ENCODE results near the gene NANS. TPM values are rescaled to one million over a fixed set of nuclear protein-coding genes. Genes with fewer than 3 reads are reported as not detected.

NANS gene
- total RNA-seq, 1 experiment from 2014 or later, result 57.9 TPM

GRCh38 chr9:98050351-98050750 is 6.2 kb upstream of the NANS start:
- peaks cover 28% of the 10 kb centered on the region for H3K27me3 Mint-ChIP-seq (ENCODE audit: low read depth)
- H3K9me3 Mint-ChIP-seq, result no peaks in the 10 kb centered on the region
- H3K27ac Mint-ChIP-seq, result no peak overlapping the region
- DNase-seq (ENCODE audit: low spot score) (no peak), ATAC-seq (no peak)
- H3K4me1 Mint-ChIP-seq, result no peaks in the 10 kb centered on the region
- no peak overlapping the region for H3K4me3 Mint-ChIP-seq
- H3K36me3 Mint-ChIP-seq, result no peaks in the 10 kb centered on the region
- TF ChIP-seq GRHL2 (CRISPR knock-in tag; IDR thresholded peaks at IDR 0.05; ENCODE audit: insufficient replicate concordance, severe bottlenecking) (no peak), FOXP4 (CRISPR knock-in tag; IDR thresholded peaks at IDR 0.05) (no peak), RELA (CRISPR knock-in tag; IDR thresholded peaks at IDR 0.05; ENCODE audit: borderline replicate concordance) (no peak), ATF6 (CRISPR knock-in tag; IDR thresholded peaks at IDR 0.05) (no peak), ZNF423 (CRISPR knock-in tag; IDR thresholded peaks at IDR 0.05) (no peak), NR3C1 (CRISPR knock-in tag; conservative IDR thresholded peaks at IDR 0.05; ENCODE audit: low read depth) (no peak), SOX15 (CRISPR knock-in tag; IDR thresholded peaks at IDR 0.05) (no peak), HMGA2 (CRISPR knock-in tag; IDR thresholded peaks at IDR 0.05) (no peak), MXD4 (CRISPR knock-in tag; IDR thresholded peaks at IDR 0.05; ENCODE audit: borderline replicate concordance) (no peak), NR1H2 (CRISPR knock-in tag; IDR thresholded peaks at IDR 0.05) (no peak), ESRRA (CRISPR knock-in tag; IDR thresholded peaks at IDR 0.05; ENCODE audit: borderline replicate concordance) (no peak), CREB1 (CRISPR knock-in tag; IDR thresholded peaks at IDR 0.05) (no peak), ZNF532 (CRISPR knock-in tag; IDR thresholded peaks at IDR 0.05; ENCODE audit: borderline replicate concordance) (no peak), KAT7 (CRISPR knock-in tag; IDR thresholded peaks at IDR 0.05; ENCODE audit: borderline replicate concordance) (no peak), ZNF232 (CRISPR knock-in tag; IDR thresholded peaks at IDR 0.05) (no peak), NFYB (CRISPR knock-in tag; conservative IDR thresholded peaks at IDR 0.05; ENCODE audit: low read depth) (no peak)
- TF ChIP-seq, protein P1, sequence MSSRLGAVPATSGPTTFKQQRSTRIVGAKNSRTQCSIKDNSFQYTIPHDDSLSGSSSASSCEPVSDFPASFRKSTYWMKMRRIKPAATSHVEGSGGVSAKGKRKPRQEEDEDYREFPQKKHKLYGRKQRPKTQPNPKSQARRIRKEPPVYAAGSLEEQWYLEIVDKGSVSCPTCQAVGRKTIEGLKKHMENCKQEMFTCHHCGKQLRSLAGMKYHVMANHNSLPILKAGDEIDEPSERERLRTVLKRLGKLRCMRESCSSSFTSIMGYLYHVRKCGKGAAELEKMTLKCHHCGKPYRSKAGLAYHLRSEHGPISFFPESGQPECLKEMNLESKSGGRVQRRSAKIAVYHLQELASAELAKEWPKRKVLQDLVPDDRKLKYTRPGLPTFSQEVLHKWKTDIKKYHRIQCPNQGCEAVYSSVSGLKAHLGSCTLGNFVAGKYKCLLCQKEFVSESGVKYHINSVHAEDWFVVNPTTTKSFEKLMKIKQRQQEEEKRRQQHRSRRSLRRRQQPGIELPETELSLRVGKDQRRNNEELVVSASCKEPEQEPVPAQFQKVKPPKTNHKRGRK (CRISPR knock-in tag; IDR thresholded peaks at IDR 0.05; ENCODE audit: borderline replicate concordance), result no peak
- TF ChIP-seq, protein P2, sequence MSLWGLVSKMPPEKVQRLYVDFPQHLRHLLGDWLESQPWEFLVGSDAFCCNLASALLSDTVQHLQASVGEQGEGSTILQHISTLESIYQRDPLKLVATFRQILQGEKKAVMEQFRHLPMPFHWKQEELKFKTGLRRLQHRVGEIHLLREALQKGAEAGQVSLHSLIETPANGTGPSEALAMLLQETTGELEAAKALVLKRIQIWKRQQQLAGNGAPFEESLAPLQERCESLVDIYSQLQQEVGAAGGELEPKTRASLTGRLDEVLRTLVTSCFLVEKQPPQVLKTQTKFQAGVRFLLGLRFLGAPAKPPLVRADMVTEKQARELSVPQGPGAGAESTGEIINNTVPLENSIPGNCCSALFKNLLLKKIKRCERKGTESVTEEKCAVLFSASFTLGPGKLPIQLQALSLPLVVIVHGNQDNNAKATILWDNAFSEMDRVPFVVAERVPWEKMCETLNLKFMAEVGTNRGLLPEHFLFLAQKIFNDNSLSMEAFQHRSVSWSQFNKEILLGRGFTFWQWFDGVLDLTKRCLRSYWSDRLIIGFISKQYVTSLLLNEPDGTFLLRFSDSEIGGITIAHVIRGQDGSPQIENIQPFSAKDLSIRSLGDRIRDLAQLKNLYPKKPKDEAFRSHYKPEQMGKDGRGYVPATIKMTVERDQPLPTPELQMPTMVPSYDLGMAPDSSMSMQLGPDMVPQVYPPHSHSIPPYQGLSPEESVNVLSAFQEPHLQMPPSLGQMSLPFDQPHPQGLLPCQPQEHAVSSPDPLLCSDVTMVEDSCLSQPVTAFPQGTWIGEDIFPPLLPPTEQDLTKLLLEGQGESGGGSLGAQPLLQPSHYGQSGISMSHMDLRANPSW (CRISPR knock-in tag; conservative IDR thresholded peaks at IDR 0.05; ENCODE audit: low read depth), result no peak
- TF ChIP-seq, protein P3, sequence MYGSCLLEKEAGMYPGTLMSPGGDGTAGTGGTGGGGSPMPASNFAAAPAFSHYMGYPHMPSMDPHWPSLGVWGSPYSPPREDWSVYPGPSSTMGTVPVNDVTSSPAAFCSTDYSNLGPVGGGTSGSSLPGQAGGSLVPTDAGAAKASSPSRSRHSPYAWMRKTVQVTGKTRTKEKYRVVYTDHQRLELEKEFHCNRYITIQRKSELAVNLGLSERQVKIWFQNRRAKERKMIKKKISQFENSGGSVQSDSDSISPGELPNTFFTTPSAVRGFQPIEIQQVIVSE (CRISPR knock-in tag; IDR thresholded peaks at IDR 0.05; ENCODE audit: borderline replicate concordance), result no peak
- ChIA-PET POLR2A (no interaction called here), CTCF (interaction anchor here (1.3 kb wide), 1 partner anchor 15 kb away, joined by 5 read pairs; no protein-coding TSS in a partner anchor)
